ENCODE data around the gene C19orf81.

The C19orf81 gene

GRCh38 chr19:50667177-50667758 is 18.0 kb downstream of the C19orf81 start:
- H3K36me3 ChIP-seq (ENCODE audit: control insufficient read depth in 2 of 2, insufficient read depth in 2 of 2, low read length in 2 of 2): no peaks in the 10 kb centered on the region
- no peak overlapping the region for H3K27ac ChIP-seq (ENCODE audit: low read depth in 2 of 2, low read length in 2 of 2)
- no peak overlapping the region for H3K4me3 ChIP-seq (ENCODE audit: low read length in 2 of 2)
- H3K9me3 ChIP-seq (ENCODE audit: control insufficient read depth in 2 of 2, low read length in 2 of 2): no peaks in the 10 kb centered on the region
- H3K27me3 ChIP-seq (ENCODE audit: control insufficient read depth in 2 of 2, insufficient read depth in 2 of 2, low read length in 2 of 2): peaks cover 2 to 4% of the 10 kb centered on the region in 2 donors
- no peak overlapping the region for H3K9ac ChIP-seq (ENCODE audit: low read depth in 1 of 2, low read length in 2 of 2)
- no peaks in the 10 kb centered on the region for H3K4me1 ChIP-seq (ENCODE audit: control insufficient read depth in 2 of 2, insufficient read depth in 2 of 2, low read length in 2 of 2)

DNA sequence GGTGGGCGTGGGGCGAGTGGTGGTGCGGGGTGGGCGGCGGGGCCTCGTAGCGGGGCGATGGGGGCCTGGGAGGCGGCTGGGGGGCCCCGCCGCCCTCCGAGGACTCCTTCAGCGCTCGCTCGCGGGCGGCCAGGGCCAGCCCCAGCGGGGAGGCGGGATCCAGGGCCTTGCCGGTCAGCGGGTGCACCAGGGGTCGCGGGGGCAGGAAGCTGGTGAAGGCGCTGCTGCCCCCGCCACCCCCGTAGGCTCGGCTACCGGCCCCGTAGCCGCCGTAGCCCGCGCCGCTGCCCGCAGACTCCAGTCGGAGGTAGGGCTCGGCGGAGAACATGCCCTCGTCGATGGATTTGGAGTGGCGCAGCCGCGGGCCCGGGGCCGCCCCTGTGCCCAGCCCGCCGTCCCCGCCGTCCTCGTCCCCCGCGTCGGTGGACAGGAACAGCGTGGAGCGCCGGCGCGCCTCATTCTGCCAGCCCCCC is 18.6 kb downstream of the C19orf81 start:
- no peaks in the 10 kb centered on the region for H3K36me3 ChIP-seq (ENCODE audit: control insufficient read depth in 2 of 2, insufficient read depth in 2 of 2, low read length in 2 of 2)
- no peaks in the 10 kb centered on the region for H3K9me3 ChIP-seq (ENCODE audit: control insufficient read depth in 2 of 2, low read length in 2 of 2)
- H3K27ac ChIP-seq (ENCODE audit: low read depth in 2 of 2, low read length in 2 of 2): no peak overlapping the region
- H3K4me1 ChIP-seq (ENCODE audit: control insufficient read depth in 2 of 2, insufficient read depth in 2 of 2, low read length in 2 of 2): no peaks in the 10 kb centered on the region
- no peak overlapping the region for H3K9ac ChIP-seq (ENCODE audit: low read depth in 1 of 2, low read length in 2 of 2)
- H3K4me3 ChIP-seq (ENCODE audit: low read length in 2 of 2): no peak overlapping the region
- peaks cover 4 to 5% of the 10 kb centered on the region in 2 donors for H3K27me3 ChIP-seq (ENCODE audit: control insufficient read depth in 2 of 2, insufficient read depth in 2 of 2, low read length in 2 of 2)

GRCh38 chr19:50668416-50668815 is 19.2 kb downstream of the C19orf81 start:
- Histone ChIP-seq H3K9me3 (ENCODE audit: control insufficient read depth in 2 of 2, low read length in 2 of 2) (no peaks in the 10 kb centered on the region), H3K27ac (ENCODE audit: low read depth in 2 of 2, low read length in 2 of 2) (no peak overlapping the region), H3K4me3 (ENCODE audit: low read length in 2 of 2) (no peak overlapping the region), H3K4me1 (ENCODE audit: control insufficient read depth in 2 of 2, insufficient read depth in 2 of 2, low read length in 2 of 2) (no peaks in the 10 kb centered on the region), H3K36me3 (ENCODE audit: control insufficient read depth in 2 of 2, insufficient read depth in 2 of 2, low read length in 2 of 2) (no peaks in the 10 kb centered on the region), H3K27me3 (ENCODE audit: control insufficient read depth in 2 of 2, insufficient read depth in 2 of 2, low read length in 2 of 2) (peaks cover 4 to 5% of the 10 kb centered on the region in 2 donors), H3K9ac (ENCODE audit: low read depth in 1 of 2, low read length in 2 of 2) (no peak overlapping the region)

GRCh38 chr19:50668879-50669278 is 19.6 kb downstream of the C19orf81 start:
- Histone ChIP-seq H3K9ac (ENCODE audit: low read depth in 1 of 2, low read length in 2 of 2) (no peak overlapping the region), H3K9me3 (ENCODE audit: control insufficient read depth in 2 of 2, low read length in 2 of 2) (no peaks in the 10 kb centered on the region), H3K4me1 (ENCODE audit: control insufficient read depth in 2 of 2, insufficient read depth in 2 of 2, low read length in 2 of 2) (no peaks in the 10 kb centered on the region), H3K4me3 (ENCODE audit: low read length in 2 of 2) (no peak overlapping the region), H3K27ac (ENCODE audit: low read depth in 2 of 2, low read length in 2 of 2) (no peak overlapping the region), H3K27me3 (ENCODE audit: control insufficient read depth in 2 of 2, insufficient read depth in 2 of 2, low read length in 2 of 2) (peaks cover 4 to 5% of the 10 kb centered on the region in 2 donors), H3K36me3 (ENCODE audit: control insufficient read depth in 2 of 2, insufficient read depth in 2 of 2, low read length in 2 of 2) (no peaks in the 10 kb centered on the region)

DNA sequence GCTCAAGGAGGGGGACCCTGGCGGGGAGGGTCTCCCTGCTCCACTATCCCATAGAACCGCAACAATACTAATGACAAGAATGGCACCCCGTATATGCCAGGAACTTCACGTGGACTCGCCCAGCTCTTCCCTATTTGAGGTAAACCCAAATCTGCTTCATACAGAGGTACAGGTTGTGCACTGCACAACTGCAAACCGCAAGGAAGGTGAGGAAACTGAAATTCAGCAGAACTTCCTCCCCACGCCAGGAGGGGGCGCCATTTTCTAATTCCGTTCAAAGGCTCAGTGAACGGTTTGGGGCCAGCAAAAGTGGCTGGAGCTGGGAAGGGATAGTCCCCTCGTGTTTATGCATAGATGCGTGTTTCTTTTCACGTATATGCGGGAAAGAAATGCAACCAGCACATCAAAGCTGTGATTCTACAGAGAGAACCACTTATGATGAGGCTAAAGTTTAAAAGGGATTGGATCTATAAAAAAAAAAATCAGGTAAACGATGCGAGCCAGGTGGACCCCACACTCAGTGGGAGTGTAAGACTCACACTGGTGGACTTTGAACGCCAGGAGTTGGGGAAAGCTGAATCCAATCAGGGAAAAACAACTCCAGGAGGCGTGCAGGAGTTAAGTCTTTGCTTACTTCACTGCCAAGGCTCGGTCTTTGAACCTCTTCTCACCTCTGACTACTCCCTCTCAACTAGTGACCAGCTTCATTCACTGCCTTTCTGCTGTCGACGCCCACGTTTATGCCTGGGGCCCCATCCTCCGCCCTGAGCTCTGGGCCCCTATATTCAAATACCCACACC is 20.3 kb downstream of the C19orf81 start:
- Histone ChIP-seq H3K27ac (ENCODE audit: low read depth in 2 of 2, low read length in 2 of 2) (no peak overlapping the region), H3K27me3 (ENCODE audit: control insufficient read depth in 2 of 2, insufficient read depth in 2 of 2, low read length in 2 of 2) (peaks cover 4 to 5% of the 10 kb centered on the region in 2 donors), H3K4me1 (ENCODE audit: control insufficient read depth in 2 of 2, insufficient read depth in 2 of 2, low read length in 2 of 2) (no peaks in the 10 kb centered on the region), H3K9ac (ENCODE audit: low read depth in 1 of 2, low read length in 2 of 2) (no peak overlapping the region), H3K4me3 (ENCODE audit: low read length in 2 of 2) (no peak overlapping the region), H3K36me3 (ENCODE audit: control insufficient read depth in 2 of 2, insufficient read depth in 2 of 2, low read length in 2 of 2) (no peaks in the 10 kb centered on the region), H3K9me3 (ENCODE audit: control insufficient read depth in 2 of 2, low read length in 2 of 2) (no peaks in the 10 kb centered on the region)

DNA sequence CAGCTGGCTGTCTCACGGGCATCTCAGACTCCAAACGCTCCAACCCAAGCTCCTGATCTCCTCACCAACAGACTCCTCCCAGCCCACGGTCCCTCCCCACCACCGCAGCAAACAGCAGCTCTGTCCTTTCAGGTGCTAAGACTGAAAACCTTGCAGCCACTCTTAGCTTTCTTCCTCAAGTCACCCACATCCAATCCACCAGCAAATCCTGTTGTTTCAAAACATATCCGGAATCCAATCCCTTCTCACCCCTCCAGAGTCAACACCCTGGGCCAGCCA is 20.8 kb downstream of the C19orf81 start:
- peaks cover 4 to 5% of the 10 kb centered on the region in 2 donors for H3K27me3 ChIP-seq (ENCODE audit: control insufficient read depth in 2 of 2, insufficient read depth in 2 of 2, low read length in 2 of 2)
- no peaks in the 10 kb centered on the region for H3K9me3 ChIP-seq (ENCODE audit: control insufficient read depth in 2 of 2, low read length in 2 of 2)
- no peaks in the 10 kb centered on the region for H3K4me1 ChIP-seq (ENCODE audit: control insufficient read depth in 2 of 2, insufficient read depth in 2 of 2, low read length in 2 of 2)
- H3K36me3 ChIP-seq (ENCODE audit: control insufficient read depth in 2 of 2, insufficient read depth in 2 of 2, low read length in 2 of 2): no peaks in the 10 kb centered on the region
- H3K9ac ChIP-seq (ENCODE audit: low read depth in 1 of 2, low read length in 2 of 2): no peak overlapping the region
- H3K27ac ChIP-seq (ENCODE audit: low read depth in 2 of 2, low read length in 2 of 2): no peak overlapping the region
- no peak overlapping the region for H3K4me3 ChIP-seq (ENCODE audit: low read length in 2 of 2)

DNA sequence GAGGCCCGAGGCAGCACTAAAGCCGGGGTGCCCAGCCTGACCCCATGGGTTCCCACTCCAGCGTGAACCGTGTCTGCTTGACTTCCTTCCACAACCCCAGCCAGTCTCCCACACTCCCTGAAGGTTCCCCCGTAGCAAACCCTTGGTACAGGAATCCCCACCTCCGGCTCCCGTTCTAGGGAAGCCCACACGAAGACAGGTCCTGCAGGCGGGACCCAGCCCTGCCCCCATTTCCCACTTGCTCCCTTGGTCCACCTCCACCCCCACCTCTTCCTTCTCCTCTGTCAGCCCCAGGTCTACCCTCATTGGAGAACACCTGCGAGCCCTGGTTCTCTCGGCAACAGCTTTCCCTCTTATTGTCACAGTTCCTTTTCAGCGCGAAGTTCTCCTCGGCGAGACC is 23.9 kb downstream of the C19orf81 start:
- no peaks in the 10 kb centered on the region for H3K4me1 ChIP-seq (ENCODE audit: control insufficient read depth in 2 of 2, insufficient read depth in 2 of 2, low read length in 2 of 2)
- H3K27ac ChIP-seq (ENCODE audit: low read depth in 2 of 2, low read length in 2 of 2): no peak overlapping the region
- peaks cover 0 to 3% of the 10 kb centered on the region in 2 donors for H3K9me3 ChIP-seq (ENCODE audit: control insufficient read depth in 2 of 2, low read length in 2 of 2)
- no peak overlapping the region for H3K4me3 ChIP-seq (ENCODE audit: low read length in 2 of 2)
- H3K36me3 ChIP-seq (ENCODE audit: control insufficient read depth in 2 of 2, insufficient read depth in 2 of 2, low read length in 2 of 2): no peaks in the 10 kb centered on the region
- H3K27me3 ChIP-seq (ENCODE audit: control insufficient read depth in 2 of 2, insufficient read depth in 2 of 2, low read length in 2 of 2): peaks cover 2 to 4% of the 10 kb centered on the region in 2 donors
- no peak overlapping the region for H3K9ac ChIP-seq (ENCODE audit: low read depth in 1 of 2, low read length in 2 of 2)

GRCh38 chr19:50676625-50677197 is 27.5 kb downstream of the C19orf81 start:
- Histone ChIP-seq H3K4me1 (ENCODE audit: control insufficient read depth in 2 of 2, insufficient read depth in 2 of 2, low read length in 2 of 2) (no peaks in the 10 kb centered on the region), H3K36me3 (ENCODE audit: control insufficient read depth in 2 of 2, insufficient read depth in 2 of 2, low read length in 2 of 2) (no peaks in the 10 kb centered on the region), H3K27me3 (ENCODE audit: control insufficient read depth in 2 of 2, insufficient read depth in 2 of 2, low read length in 2 of 2) (peaks cover 2 to 3% of the 10 kb centered on the region in 2 donors), H3K4me3 (ENCODE audit: low read length in 2 of 2) (no peak overlapping the region), H3K9me3 (ENCODE audit: control insufficient read depth in 2 of 2, low read length in 2 of 2) (peaks cover 0 to 3% of the 10 kb centered on the region in 2 donors), H3K9ac (ENCODE audit: low read depth in 1 of 2, low read length in 2 of 2) (no peak overlapping the region), H3K27ac (ENCODE audit: low read depth in 2 of 2, low read length in 2 of 2) (no peak overlapping the region)

- Histone ChIP-seq H3K9me3 (ENCODE audit: control insufficient read depth in 2 of 2, low read length in 2 of 2) (peaks cover 0 to 3% of the 10 kb centered on the region in 2 donors), H3K9ac (ENCODE audit: low read depth in 1 of 2, low read length in 2 of 2) (no peak overlapping the region), H3K4me1 (ENCODE audit: control insufficient read depth in 2 of 2, insufficient read depth in 2 of 2, low read length in 2 of 2) (no peaks in the 10 kb centered on the region), H3K27ac (ENCODE audit: low read depth in 2 of 2, low read length in 2 of 2) (no peak overlapping the region), H3K36me3 (ENCODE audit: control insufficient read depth in 2 of 2, insufficient read depth in 2 of 2, low read length in 2 of 2) (no peaks in the 10 kb centered on the region), H3K27me3 (ENCODE audit: control insufficient read depth in 2 of 2, insufficient read depth in 2 of 2, low read length in 2 of 2) (peaks cover 0 to 3% of the 10 kb centered on the region in 2 donors), H3K4me3 (ENCODE audit: low read length in 2 of 2) (no peak overlapping the region)
These were observed 28.4 kb downstream of the C19orf81 start for GRCh38 chr19:50677636-50678035.

GRCh38 chr19:50678323-50678722 is 29.1 kb downstream of the C19orf81 start:
- H3K4me3 ChIP-seq (ENCODE audit: low read length in 2 of 2): no peak overlapping the region
- H3K27ac ChIP-seq (ENCODE audit: low read depth in 2 of 2, low read length in 2 of 2): no peak overlapping the region
- H3K4me1 ChIP-seq (ENCODE audit: control insufficient read depth in 2 of 2, insufficient read depth in 2 of 2, low read length in 2 of 2): no peaks in the 10 kb centered on the region
- H3K9ac ChIP-seq (ENCODE audit: low read depth in 1 of 2, low read length in 2 of 2): no peak overlapping the region
- no peaks in the 10 kb centered on the region for H3K36me3 ChIP-seq (ENCODE audit: control insufficient read depth in 2 of 2, insufficient read depth in 2 of 2, low read length in 2 of 2)
- peaks cover 0 to 3% of the 10 kb centered on the region in 2 donors for H3K9me3 ChIP-seq (ENCODE audit: control insufficient read depth in 2 of 2, low read length in 2 of 2)
- H3K27me3 ChIP-seq (ENCODE audit: control insufficient read depth in 2 of 2, insufficient read depth in 2 of 2, low read length in 2 of 2): peaks cover 0 to 3% of the 10 kb centered on the region in 2 donors
